Prostate gland (tissue), 2 donors: ENCODE data around the gene CENPA.

ENCODE experiments used
- POLR2A ChIP-seq: fragments of 450-650 bp; IDR thresholded peaks from one replicate; pipeline ENCODE4 v1.6.1; 2016; ENCODE audit warnings: antibody characterized with exemption, mild to moderate bottlenecking
- POLR2AphosphoS5 ChIP-seq: sonication (generic); formaldehyde crosslinking; IDR thresholded peaks from one replicate; pipeline ENCODE4 v1.6.1; 2017; ENCODE audit warnings: antibody characterized with exemption
- TF ChIP-seq, protein P1 (sequence below), 4 experiments: fragments of 200-600 bp in 2 of 4; fragments of 450-650 bp in 2 of 4; sonication (generic) in 2 of 4; IDR thresholded peaks; 1 replicate in 3 of 4; 2 replicates in 1 of 4; pipeline ENCODE4 v1.5.1; 2016 to 2019; ENCODE audit warnings: antibody characterized with exemption in 4 of 4, mild to moderate bottlenecking in 2 of 4, moderate library complexity in 2 of 4

DNA sequence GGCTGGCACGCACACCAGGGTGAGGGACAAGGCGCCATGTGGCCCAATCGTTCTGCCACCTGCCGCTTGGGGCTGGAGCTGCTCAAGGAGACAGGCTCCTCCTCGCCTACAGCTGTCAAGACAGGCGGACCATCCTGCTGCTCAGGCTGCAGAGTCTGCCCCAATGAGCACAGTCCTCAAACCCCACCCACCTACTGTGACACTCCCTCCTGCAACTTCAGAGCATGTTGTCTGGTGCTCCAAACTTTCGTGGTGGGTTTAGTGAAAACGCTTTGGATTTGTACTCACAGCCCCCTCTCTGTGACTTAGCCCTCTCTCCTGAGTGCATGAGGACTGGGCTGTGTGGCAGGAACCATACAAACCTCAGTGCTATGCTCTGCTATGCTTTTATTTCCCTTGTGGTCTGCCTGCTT is 45.0 kb upstream of the CENPA start:
- TF ChIP-seq, protein P1, sequence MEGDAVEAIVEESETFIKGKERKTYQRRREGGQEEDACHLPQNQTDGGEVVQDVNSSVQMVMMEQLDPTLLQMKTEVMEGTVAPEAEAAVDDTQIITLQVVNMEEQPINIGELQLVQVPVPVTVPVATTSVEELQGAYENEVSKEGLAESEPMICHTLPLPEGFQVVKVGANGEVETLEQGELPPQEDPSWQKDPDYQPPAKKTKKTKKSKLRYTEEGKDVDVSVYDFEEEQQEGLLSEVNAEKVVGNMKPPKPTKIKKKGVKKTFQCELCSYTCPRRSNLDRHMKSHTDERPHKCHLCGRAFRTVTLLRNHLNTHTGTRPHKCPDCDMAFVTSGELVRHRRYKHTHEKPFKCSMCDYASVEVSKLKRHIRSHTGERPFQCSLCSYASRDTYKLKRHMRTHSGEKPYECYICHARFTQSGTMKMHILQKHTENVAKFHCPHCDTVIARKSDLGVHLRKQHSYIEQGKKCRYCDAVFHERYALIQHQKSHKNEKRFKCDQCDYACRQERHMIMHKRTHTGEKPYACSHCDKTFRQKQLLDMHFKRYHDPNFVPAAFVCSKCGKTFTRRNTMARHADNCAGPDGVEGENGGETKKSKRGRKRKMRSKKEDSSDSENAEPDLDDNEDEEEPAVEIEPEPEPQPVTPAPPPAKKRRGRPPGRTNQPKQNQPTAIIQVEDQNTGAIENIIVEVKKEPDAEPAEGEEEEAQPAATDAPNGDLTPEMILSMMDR (IDR thresholded peaks at IDR 0.05): peak in 2 of 4 experiments; percentile 9 to 12
- TF ChIP-seq POLR2A: no peak
- TF ChIP-seq POLR2AphosphoS5: no peak
